Vagina (tissue), 2 donors: ENCODE results near the gene LRRC72.

Experiments used
- CTCF ChIP-seq, 3 experiments: fragments of 450-650 bp in 2 of 3; fragments of 200-600 bp in 1 of 3; sonication (generic) in 1 of 3; IDR thresholded peaks; one replicate each; pipeline ENCODE4 v1.5.1; 2017 to 2019; ENCODE audit warnings: antibody characterized with exemption in 3 of 3, mild to moderate bottlenecking in 2 of 3, moderate library complexity in 2 of 3
- POLR2A ChIP-seq, 2 donors: fragments of 450-650 bp; IDR thresholded peaks; one replicate each; pipeline ENCODE4 v1.6.1; 2017; ENCODE audit warnings: antibody characterized with exemption in 2 of 2, mild to moderate bottlenecking in 2 of 2, moderate library complexity in 2 of 2
- POLR2AphosphoS5 ChIP-seq, 2 donors: sonication (generic); formaldehyde crosslinking; IDR thresholded peaks; one replicate each; pipeline ENCODE4 v1.9.0; 2017; ENCODE audit warnings: antibody characterized with exemption in 2 of 2, mild to moderate bottlenecking in 2 of 2, low read depth in 1 of 2; ENCODE audit not compliant: insufficient read depth in 1 of 2

GRCh38 chr7:16559497-16560179, 33.0 kb downstream of the LRRC72 start:
- TF ChIP-seq POLR2A (IDR thresholded peaks at IDR 0.05): no peak
- no peak for TF ChIP-seq CTCF (IDR thresholded peaks at IDR 0.05)
- no peak for TF ChIP-seq POLR2AphosphoS5 (IDR thresholded peaks at IDR 0.05; ENCODE audit: insufficient read depth in 1 of 2, low read depth in 1 of 2)
